Measurements from ENCODE around the gene LRRN2.

Gene LRRN2

DNA sequence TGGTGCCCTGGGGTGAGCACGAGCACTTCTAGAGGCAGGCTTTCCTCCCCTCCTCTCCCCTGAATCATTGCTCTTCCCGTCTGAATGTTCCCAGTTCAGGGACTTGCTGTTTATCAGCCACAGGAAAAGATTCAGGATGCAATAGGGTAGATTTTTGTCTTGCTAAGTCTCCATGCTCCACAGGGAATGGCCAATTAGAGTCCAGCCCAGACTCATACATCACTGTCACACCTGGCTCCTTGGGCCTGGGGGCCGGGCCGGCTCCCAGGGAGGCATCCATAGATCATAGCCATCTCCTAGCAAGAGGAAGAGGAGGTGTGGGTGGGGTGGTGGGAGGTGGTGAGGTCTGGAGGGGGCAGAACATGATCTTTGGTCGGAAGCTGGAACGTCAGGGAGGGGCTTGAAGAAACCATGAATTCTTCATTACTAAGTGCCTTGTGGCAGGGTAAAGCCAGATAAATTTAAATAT lies 83.4 kb downstream of the LRRN2 start:
- Mint-ChIP-seq H3K27ac (peak overlapping the region in 1 of 3 experiments; percentile 39), H3K4me1 (peaks cover 5% of the 10 kb centered on the region), H3K27me3 (ENCODE audit: low read depth) (peaks cover 33% of the 10 kb centered on the region), H3K36me3 (ENCODE audit: low read depth) (no peaks in the 10 kb centered on the region), H3K9me3 (no peaks in the 10 kb centered on the region), H3K4me3 (no peak overlapping the region)
- TF ChIP-seq CTCF (IDR thresholded peaks at IDR 0.05; ENCODE audit: unreplicated experiment in 3 of 3), result no peak

DNA sequence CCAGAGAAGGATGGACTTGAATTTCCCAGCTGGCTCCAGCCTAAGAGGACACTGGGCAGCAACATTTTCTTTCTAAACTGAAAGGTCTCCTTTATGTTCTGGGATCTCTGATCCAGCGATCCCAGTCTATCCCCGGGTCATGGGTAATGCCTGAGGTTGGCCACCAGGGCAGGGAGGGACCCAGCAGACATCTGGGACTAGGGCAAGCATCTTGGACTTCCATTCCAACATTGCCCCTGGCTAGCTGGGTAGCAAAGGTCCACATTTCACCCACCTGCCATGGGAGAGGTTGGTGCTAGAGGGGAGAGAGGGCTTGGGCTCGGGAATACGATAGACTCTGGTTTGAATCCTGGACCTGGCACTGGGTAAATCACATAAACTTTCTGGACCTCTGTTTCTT lies 84.6 kb downstream of the LRRN2 start:
- H3K4me3 Mint-ChIP-seq, result no peak overlapping the region
- TF ChIP-seq CTCF (IDR thresholded peaks at IDR 0.05; ENCODE audit: unreplicated experiment in 3 of 3), result no peak
- peaks cover 36% of the 10 kb centered on the region for H3K27me3 Mint-ChIP-seq (ENCODE audit: low read depth)
- H3K27ac Mint-ChIP-seq, result no peak overlapping the region
- H3K4me1 Mint-ChIP-seq, result peaks cover 5% of the 10 kb centered on the region
- H3K9me3 Mint-ChIP-seq, result no peaks in the 10 kb centered on the region
- H3K36me3 Mint-ChIP-seq (ENCODE audit: low read depth), result no peaks in the 10 kb centered on the region

GRCh38 chr1:204600203-204600602 lies 85.3 kb downstream of the LRRN2 start:
- no peaks in the 10 kb centered on the region for H3K9me3 Mint-ChIP-seq
- no peaks in the 10 kb centered on the region for H3K36me3 Mint-ChIP-seq (ENCODE audit: low read depth)
- H3K27me3 Mint-ChIP-seq (ENCODE audit: low read depth), result peaks cover 36% of the 10 kb centered on the region
- no peak overlapping the region for H3K27ac Mint-ChIP-seq
- peaks cover 5% of the 10 kb centered on the region for H3K4me1 Mint-ChIP-seq
- TF ChIP-seq CTCF (IDR thresholded peaks at IDR 0.05; ENCODE audit: unreplicated experiment in 3 of 3), result no peak
- no peak overlapping the region for H3K4me3 Mint-ChIP-seq

GRCh38 chr1:204599596-204599995 lies 85.9 kb downstream of the LRRN2 start:
- no peak for TF ChIP-seq CTCF (IDR thresholded peaks at IDR 0.05; ENCODE audit: unreplicated experiment in 3 of 3)
- H3K36me3 Mint-ChIP-seq (ENCODE audit: low read depth), result no peaks in the 10 kb centered on the region
- no peak overlapping the region for H3K4me3 Mint-ChIP-seq
- no peak overlapping the region for H3K27ac Mint-ChIP-seq
- H3K27me3 Mint-ChIP-seq (ENCODE audit: low read depth), result peaks cover 36% of the 10 kb centered on the region
- peaks cover 5% of the 10 kb centered on the region for H3K4me1 Mint-ChIP-seq
- no peaks in the 10 kb centered on the region for H3K9me3 Mint-ChIP-seq

- H3K9me3 Mint-ChIP-seq, result no peaks in the 10 kb centered on the region
- no peak overlapping the region for H3K4me3 Mint-ChIP-seq
- peaks cover 33% of the 10 kb centered on the region for H3K27me3 Mint-ChIP-seq (ENCODE audit: low read depth)
- H3K4me1 Mint-ChIP-seq, result peaks cover 5% of the 10 kb centered on the region
- TF ChIP-seq CTCF (IDR thresholded peaks at IDR 0.05; ENCODE audit: unreplicated experiment in 3 of 3), result no peak
- no peak overlapping the region for H3K27ac Mint-ChIP-seq
- no peaks in the 10 kb centered on the region for H3K36me3 Mint-ChIP-seq (ENCODE audit: low read depth)
These were observed 86.4 kb downstream of the LRRN2 start for GRCh38 chr1:204599098-204599497.

DNA sequence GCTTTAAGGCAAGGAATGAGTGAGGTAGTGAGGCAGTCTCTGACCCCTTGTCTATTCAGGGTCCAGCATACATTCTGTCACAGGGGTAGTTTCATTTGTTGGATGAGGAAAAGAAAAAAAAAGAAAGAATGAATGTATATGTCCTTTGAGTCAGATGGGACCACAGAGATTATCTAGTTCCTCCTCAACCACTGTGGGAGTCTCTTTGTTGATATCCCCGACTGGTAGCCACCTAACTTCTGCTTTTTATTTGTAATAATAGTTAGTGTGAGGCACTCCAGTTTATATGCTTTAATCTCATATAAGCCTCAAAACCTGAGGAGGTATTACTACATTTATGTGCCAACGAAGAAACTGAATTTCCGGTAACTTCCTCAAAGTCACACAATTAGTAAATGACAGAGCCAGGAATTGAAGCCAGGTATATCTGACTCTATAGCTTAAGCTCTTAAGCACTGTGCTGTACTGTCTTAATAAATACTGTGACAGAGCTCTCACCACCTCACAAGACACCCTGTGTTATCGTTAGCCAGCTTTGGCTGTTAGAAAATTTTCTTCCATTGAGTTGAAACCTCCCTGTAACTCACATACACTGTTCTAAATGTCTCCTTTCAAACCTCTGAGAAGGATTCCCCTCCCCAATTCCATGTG lies 87.1 kb downstream of the LRRN2 start:
- H3K4me1 Mint-ChIP-seq, result peaks cover 9% of the 10 kb centered on the region
- H3K27ac Mint-ChIP-seq, result no peak overlapping the region
- no peaks in the 10 kb centered on the region for H3K9me3 Mint-ChIP-seq
- H3K4me3 Mint-ChIP-seq, result no peak overlapping the region
- H3K36me3 Mint-ChIP-seq (ENCODE audit: low read depth), result no peaks in the 10 kb centered on the region
- no peak for TF ChIP-seq CTCF (IDR thresholded peaks at IDR 0.05; ENCODE audit: unreplicated experiment in 3 of 3)
- H3K27me3 Mint-ChIP-seq (ENCODE audit: low read depth), result peaks cover 30% of the 10 kb centered on the region

Data from nephron (organoid).